C4-2B (cell line): Measurements from ENCODE around the gene FBXW12.
A peak's percentile ranks its signal among the peaks of the same experiment; 100 is the strongest.

Source experiments
- H3K27ac ChIP-seq: fragments of 450-650 bp; 2 replicates; pipeline ENCODE4 v1.5.1; 2017
- ZFX ChIP-seq: fragments of 450-650 bp; IDR thresholded peaks from 2 replicates; pipeline ENCODE4 v1.6.1; 2017
- TF ChIP-seq, protein P1 (sequence below): fragments of 450-650 bp; conservative IDR thresholded peaks from 2 replicates; pipeline ENCODE4 v1.5.1; 2017; ENCODE audit warnings: mild to moderate bottlenecking

The FBXW12 gene

DNA sequence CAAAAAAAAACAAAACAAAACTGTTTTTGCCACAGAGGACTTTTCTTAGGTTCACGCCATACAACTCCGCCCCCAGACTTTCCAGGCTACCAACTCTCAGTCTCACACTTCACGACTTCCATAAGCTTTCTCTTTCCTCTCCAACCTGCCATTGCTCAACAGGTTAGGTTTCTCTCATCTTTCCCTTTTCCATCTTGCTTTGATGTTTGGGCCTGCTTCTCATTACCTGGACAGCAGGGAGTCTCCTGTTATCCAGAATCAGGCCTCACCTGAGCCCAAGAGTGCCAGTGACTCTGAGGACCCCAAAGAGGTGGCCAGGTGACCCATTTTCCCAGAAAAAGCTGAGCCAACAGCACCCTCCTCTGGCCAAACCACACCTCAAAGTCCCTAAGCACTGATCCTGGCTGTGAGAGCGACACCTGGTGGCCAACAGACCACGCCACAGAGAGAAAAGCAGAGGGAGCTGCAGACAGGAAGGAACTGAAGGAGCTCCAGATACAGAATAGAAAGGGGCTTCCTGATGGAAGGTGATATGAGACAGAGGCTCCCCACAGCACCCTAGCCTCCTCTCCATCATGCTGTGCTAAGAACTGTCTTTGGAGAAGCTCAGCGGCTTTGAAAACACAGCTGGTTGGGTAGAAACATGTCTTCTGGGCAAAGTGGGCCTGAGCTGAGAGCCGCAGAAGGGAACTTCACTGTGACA, 63.9 kb downstream of the FBXW12 start:
- TF ChIP-seq, protein P1, sequence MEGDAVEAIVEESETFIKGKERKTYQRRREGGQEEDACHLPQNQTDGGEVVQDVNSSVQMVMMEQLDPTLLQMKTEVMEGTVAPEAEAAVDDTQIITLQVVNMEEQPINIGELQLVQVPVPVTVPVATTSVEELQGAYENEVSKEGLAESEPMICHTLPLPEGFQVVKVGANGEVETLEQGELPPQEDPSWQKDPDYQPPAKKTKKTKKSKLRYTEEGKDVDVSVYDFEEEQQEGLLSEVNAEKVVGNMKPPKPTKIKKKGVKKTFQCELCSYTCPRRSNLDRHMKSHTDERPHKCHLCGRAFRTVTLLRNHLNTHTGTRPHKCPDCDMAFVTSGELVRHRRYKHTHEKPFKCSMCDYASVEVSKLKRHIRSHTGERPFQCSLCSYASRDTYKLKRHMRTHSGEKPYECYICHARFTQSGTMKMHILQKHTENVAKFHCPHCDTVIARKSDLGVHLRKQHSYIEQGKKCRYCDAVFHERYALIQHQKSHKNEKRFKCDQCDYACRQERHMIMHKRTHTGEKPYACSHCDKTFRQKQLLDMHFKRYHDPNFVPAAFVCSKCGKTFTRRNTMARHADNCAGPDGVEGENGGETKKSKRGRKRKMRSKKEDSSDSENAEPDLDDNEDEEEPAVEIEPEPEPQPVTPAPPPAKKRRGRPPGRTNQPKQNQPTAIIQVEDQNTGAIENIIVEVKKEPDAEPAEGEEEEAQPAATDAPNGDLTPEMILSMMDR: peak; percentile 99
- no peak for TF ChIP-seq ZFX
- H3K27ac ChIP-seq: no peak overlapping the region

DNA sequence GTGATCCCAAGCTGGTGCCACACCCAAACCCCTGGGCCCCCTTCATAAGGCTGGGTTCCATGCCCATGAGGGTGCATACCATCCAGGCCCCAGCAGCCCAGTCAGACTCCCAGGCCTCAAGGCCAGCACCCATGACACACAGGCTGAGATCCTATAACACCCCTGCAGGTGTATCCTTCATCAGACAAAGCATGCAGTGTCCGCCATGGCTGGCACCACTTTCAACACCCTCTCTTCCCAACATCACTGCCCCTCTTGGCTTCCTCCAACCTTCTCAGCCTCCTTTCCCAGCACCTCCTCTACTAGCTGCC, 64.4 kb downstream of the FBXW12 start:
- no peak overlapping the region for H3K27ac ChIP-seq

DNA sequence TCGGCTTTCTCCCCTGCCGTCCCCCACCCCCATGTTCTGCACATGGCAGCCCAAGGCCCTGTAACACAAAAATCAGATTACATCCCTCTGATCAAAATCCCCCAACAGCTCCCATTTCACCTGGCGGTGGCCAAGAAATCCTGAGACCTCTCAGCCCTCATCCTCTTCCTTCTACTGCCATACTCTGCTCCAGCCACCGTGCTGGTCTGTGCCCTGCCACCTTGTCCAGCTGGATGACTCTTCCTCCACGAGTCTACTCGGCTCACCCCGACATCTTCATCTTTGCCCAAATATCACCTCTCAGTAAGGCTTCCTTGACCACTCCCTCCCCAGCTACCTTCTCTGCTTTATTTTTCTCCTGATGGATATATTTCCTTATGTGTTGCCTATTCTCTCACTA, 64.8 kb downstream of the FBXW12 start:
- no peak overlapping the region for H3K27ac ChIP-seq
- TF ChIP-seq, protein P1: no peak
- TF ChIP-seq ZFX: no peak

More for the DNA sequence above, 64.4 kb downstream of the FBXW12 start:
- TF ChIP-seq, protein P1: 0 out of 2 replicates have a peak, but pooled peaks have one; percentile 9
- TF ChIP-seq ZFX: no peak

DNA sequence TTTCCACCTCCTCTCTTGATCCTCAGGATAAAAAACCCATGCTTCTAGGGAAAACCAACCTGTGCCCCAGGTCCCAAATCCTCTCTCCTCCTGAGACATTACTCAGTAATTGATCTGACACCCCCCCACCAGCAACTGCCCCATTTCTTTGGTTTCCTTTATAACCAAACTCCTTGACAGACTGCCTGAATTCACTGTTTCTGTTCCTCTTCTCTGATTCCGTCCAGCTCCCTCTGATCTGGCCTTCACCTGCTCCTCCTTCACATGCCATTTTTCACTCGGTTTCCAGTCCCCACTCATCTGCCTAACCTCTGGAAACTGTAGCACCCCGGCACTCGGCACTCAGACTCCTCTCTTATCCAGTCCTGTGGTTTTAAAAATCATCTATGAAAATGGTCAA, 65.8 kb downstream of the FBXW12 start:
- H3K27ac ChIP-seq: no peak overlapping the region
- TF ChIP-seq ZFX: no peak
- TF ChIP-seq, protein P1: no peak

DNA sequence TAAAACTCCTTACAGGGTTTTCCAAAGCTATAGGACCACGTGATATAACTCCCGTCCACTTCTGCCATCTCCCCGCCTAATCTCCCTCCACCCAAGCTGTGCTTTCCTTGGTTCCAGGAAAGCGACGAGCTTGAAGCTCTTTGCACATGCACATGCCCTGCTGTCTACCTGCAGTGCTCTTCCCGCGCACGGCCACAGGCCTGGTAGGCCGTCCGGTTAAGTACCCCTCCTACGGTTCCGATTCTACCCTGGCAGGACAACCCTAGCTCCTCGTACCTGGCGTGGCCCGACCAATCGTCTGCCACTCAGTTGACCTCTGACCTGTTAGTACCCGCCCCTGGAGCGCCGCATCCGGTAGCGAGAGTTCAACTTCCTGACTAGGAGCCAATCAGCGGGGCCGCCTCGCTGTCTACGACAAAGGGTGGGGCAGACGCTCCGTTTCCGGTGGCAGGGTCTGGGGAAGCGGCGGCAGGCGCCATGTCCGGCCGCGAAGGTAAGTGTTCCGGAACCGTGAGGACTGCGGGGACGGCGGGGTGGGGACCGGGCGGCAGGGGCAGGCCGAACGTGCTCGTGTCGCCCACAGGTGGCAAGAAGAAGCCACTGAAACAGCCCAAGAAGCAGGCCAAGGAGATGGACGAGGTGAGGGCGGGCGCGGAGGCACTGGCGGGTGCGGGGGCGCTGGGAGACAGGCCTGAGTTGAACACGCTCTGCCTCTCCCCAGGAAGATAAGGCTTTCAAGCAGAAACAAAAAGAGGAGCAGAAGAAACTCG, 68.0 kb downstream of the FBXW12 start, which contains the start of the genes CCDC51 and TMA7:
TSS of gene CCDC51 (minus strand) at position 300 of the 770 bp plus-strand sequence. CDS start 4,991 bp downstream, outside the sequence.
TSS of gene TMA7 (plus strand) at position 438 of the 770 bp plus-strand sequence. CDS start at position 478, 40 bp downstream.
- TF ChIP-seq ZFX: peak; percentile 38; the same call in 1 of the 2 replicates
- TF ChIP-seq, protein P1: no peak
- H3K27ac ChIP-seq: peak within 1 kb of the TSS; percentile 90

DNA sequence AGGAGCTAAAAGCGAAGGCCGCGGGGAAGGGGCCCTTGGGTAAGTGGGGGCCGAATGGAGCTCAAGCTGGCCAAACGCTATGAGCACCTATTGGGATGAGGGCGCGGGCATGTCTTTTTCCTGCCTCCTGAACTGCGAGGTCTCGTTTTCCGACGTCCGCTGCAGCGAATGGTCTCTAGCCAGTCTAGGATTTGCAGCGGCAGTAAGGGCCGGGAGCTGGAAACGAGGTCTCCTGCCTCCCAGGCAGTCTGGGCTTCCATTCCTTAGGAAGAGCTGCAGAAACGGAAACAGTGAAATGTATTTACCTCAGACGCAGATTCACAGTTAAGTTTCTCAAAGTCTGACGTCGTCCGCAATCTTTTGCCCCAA, 68.6 kb downstream of the FBXW12 start:
- no peak for TF ChIP-seq ZFX
- TF ChIP-seq, protein P1: no peak
- peak overlapping the region; percentile 90 for H3K27ac ChIP-seq

DNA sequence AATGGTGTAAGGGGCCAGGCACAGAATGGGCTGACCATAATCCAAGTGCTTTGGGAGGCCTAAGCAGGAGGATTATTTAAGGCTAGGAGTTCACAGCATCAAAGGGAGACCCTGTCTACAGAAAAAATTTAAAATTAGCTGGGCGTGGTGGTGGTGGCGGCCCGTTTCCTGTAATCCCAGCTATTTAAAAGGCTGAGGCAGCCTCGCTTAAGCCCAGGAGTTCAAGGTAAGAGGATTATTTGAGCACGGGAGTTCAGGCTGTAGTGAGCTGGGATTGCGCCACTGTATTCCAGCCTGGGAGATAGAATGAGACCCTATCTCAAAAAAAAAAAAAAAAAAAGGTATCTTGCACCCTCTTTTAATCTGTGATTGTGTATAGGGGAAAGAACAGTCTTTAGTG, 69.9 kb downstream of the FBXW12 start:
- H3K27ac ChIP-seq: no peak overlapping the region
- TF ChIP-seq ZFX: no peak
- TF ChIP-seq, protein P1: no peak
